ENCODE data around the gene TGFB1. TPM values are rescaled to one million over a fixed set of nuclear protein-coding genes. Genes with fewer than 3 reads are reported as not detected.
"Not testable (repeated sequence)": the region's sequence is repeated elsewhere in the genome, so short reads cannot be mapped to it uniquely, and the experiment has no call there.

Gene TGFB1
- polyA plus RNA-seq, 1 donor from 2014 or later: 49.3 TPM

DNA sequence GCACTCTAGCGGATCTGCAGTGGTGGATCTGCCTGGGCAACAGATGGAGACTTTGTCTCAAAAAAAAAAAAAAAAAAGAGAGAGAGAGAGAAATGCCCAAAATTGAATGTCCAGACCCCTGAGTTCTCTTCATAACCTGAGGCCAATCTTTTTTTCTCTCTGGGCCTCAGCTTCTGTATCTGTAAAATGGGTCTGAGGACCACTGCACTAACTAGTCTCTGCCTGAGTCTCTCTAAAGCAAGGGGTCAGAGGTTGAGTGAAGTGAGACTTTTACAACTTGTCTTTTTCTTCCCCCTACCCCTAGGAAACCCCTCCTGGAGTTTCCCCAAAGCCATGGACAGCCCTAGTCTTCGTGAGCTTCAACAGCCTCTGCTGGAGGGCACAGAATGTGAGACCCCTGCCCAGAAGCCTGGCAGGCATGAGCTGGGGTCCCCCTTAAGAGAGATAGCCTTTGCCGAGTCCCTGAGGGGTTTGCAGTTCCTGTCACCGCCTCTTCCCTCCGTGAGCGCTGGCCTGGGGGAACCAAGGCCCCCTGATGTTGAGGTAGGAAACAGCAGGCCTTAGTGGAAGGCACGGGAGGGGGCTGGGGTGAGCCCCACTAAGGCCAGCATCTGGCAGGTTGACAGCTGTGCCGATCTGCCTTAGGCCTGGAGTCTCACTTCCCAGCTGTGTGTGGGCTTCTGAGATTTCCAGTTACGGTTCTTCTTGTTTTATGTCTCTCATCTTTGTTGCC lies 24.4 kb upstream of the TGFB1 start:
- peak overlapping the region in 1 of 3 donors; percentile 81 for H3K27ac Mint-ChIP-seq
- peaks cover 5% of the 10 kb centered on the region for H3K27me3 Mint-ChIP-seq
- peaks cover 10 to 14% (median 12%) of the 10 kb centered on the region in 3 donors for H3K4me1 Mint-ChIP-seq
- H3K9me3 Mint-ChIP-seq: no peaks in the 10 kb centered on the region
- H3K4me3 Mint-ChIP-seq: peak overlapping the region in 3 of 4 donors; percentile 33 to 52 (median 45)
- H3K36me3 Mint-ChIP-seq: peaks cover 1% of the 10 kb centered on the region

DNA sequence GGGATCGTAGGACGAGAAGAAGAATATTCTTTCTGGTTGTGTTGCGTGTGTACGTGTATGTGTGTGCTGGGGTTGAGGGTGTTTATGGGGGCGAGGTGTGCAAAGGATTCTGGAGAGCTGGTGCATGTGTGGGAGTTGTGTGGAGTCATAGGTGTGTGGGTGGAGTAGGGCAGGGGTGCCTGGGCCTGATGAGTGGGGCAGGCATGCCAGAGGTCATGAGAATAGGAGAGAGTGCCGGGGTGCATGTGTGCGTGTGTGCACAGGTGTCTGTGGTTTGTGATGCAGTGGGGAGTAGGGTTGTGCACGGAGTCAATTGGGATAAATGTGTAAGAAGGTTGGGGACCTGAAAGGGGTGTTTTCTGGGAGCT lies 23.3 kb upstream of the TGFB1 start:
- Mint-ChIP-seq H3K9me3 (no peaks in the 10 kb centered on the region), H3K4me3 (peak overlapping the region in 3 of 4 donors; percentile 76 to 89 (median 79)), H3K4me1 (peaks cover 10 to 14% (median 12%) of the 10 kb centered on the region in 3 donors), H3K27ac (no peak overlapping the region), H3K27me3 (peaks cover 5% of the 10 kb centered on the region), H3K36me3 (peaks cover 4% of the 10 kb centered on the region)

DNA sequence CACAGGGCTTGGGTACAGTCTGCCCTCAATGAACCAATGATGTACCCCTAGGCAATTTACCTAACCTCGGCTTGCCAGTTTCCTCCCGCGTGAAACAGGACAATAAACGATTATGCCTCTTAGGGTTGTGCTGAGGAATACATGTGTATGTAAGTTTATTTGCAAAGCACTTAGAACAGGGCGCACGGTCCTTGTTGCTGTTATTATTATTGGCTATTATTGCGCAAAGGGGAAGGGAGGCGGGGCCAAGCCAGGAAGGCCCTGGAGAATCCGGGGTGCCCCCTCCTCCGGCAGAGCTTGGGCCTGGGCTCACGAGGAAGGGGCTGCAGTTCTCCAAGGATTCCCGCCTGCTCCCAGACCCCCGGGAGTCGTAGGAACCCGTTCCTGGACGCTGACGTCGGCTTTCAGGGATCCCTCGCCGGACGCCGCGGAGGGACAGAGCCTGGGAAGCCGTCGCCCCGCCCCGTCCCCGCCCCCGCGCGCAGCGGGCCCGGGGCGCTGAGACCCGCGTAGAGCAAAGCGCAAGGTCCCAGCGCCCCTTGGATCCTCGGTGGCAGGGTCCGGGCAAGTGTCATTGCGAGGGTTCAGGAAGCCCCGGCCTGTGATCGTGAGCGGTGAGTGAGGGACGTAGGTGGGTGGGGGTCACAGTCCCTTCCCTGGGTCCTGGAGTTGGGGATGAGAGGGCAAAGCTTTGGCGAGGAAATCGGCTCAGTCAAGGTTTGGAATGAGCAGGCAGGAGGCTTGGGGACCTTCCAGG lies 22.7 kb upstream of the TGFB1 start, which contains the start of gene TMEM91:
TSS of gene TMEM91 (plus strand) at position 293 of the 757 bp plus-strand sequence. CDS start 1,777 bp downstream, outside the sequence.
- peak within 1 kb of the TSS; percentile 70 to 89 (median 78) for H3K4me3 Mint-ChIP-seq
- peaks cover 10 to 14% (median 13%) of the 10 kb centered on the region in 3 donors for H3K4me1 Mint-ChIP-seq
- H3K27ac Mint-ChIP-seq: no peak within 1 kb of the TSS
- H3K9me3 Mint-ChIP-seq: no peaks in the 10 kb centered on the region
- peaks cover 5% of the 10 kb centered on the region for H3K27me3 Mint-ChIP-seq
- H3K36me3 Mint-ChIP-seq: peaks cover 4% of the 10 kb centered on the region

DNA sequence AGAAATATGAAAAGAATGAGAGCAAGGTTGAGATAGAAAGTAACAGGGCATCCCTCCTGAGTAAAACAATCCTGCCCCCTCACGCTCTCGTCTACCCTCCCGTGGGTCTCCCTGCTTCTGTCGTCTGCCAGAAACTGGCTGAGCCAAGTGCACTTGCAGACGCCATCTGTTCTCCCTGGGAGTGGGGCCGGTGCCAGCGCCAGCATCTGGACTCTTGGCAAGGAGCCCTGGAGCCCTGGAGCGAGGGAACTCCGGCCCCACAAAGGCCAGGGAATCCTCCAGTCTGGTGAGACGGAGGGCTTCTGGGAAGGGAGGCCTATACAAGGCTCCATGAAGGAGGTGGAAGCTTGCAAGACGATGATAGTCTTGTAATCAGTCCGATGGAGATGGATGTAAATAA lies 20.3 kb upstream of the TGFB1 start:
- H3K9me3 Mint-ChIP-seq: no peaks in the 10 kb centered on the region
- H3K27ac Mint-ChIP-seq: no peak overlapping the region
- peak overlapping the region in 1 of 4 donors; percentile 47 for H3K4me3 Mint-ChIP-seq
- peaks cover 10 to 15% (median 14%) of the 10 kb centered on the region in 3 donors for H3K4me1 Mint-ChIP-seq
- H3K36me3 Mint-ChIP-seq: peaks cover 3% of the 10 kb centered on the region
- H3K27me3 Mint-ChIP-seq: peaks cover 5% of the 10 kb centered on the region

DNA sequence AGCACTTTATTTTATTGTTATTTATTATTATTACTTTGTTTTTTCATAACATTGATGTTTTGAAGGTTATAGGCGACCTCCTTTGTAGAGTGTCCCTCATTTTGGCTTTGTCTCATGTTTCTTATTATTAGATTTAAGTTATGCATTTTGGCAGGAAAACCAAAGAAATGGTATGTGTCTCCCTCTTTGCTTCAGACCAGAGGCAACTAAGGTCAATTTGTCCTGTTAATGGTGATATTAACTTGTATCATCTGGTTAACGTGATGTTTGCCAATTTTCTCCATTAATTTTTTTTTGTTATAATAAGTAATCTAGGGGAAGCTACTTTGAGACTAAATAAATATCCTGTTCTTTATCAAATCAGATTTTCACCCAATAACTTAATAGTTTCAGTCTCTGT lies 18.8 kb upstream of the TGFB1 start:
- Mint-ChIP-seq H3K9me3 (no peaks in the 10 kb centered on the region), H3K27ac (no peak overlapping the region)

DNA sequence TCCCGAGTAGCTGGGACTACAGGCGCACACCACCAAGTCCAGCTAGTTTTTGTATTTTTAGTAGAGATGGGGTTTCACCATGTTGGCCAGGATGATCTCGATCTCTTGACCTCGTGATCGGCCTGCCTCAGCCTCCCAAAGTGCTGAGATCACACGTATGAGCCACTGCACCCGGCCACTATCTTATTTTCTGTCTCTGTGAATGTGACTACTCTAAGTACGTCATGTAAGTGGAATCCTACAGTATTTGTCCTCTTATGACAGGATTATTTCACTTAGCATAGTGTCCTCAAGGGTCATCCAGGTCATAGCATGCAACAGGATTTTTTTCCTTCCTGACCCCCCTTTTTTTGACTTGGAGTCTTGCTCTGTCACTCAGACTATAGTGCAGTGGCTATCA lies 17.8 kb upstream of the TGFB1 start:
- H3K36me3 Mint-ChIP-seq: peaks cover 3% of the 10 kb centered on the region
- H3K27me3 Mint-ChIP-seq: no peaks in the 10 kb centered on the region
- no peaks in the 10 kb centered on the region for H3K9me3 Mint-ChIP-seq
- H3K4me1 Mint-ChIP-seq: peaks cover 5 to 8% (median 6%) of the 10 kb centered on the region in 3 donors
- no peak overlapping the region for H3K4me3 Mint-ChIP-seq
- no peak overlapping the region for H3K27ac Mint-ChIP-seq

More for the DNA sequence above, 18.8 kb upstream of the TGFB1 start:
- Mint-ChIP-seq H3K4me1 (peaks cover 5 to 16% (median 10%) of the 10 kb centered on the region in 3 donors), H3K4me3 (no peak overlapping the region), H3K36me3 (peaks cover 3% of the 10 kb centered on the region), H3K27me3 (peaks cover 5% of the 10 kb centered on the region)

DNA sequence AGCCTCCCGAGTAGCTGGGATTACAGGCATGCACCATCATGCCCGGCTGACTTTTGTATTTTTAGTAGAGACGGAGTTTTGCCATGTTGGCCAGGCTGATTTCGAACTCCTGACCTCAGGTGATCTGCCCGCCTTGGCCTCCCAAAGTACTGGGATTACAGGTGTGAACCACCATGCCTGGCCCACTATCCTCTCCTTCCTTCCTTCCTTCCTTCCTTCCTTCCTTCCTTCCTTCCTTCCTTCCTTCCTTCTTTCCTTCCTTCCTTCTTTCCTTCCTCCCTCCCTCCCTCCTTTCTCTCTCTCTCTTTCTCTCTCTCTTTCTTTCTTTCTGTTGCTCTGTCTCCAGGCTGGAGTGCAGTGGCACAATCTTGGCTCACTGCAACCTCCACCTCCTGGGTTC lies 17.4 kb upstream of the TGFB1 start:
- H3K27ac Mint-ChIP-seq, H3K36me3 Mint-ChIP-seq, H3K4me3 Mint-ChIP-seq, H3K4me1 Mint-ChIP-seq, H3K27me3 Mint-ChIP-seq, H3K9me3 Mint-ChIP-seq: not testable (repeated sequence)

DNA sequence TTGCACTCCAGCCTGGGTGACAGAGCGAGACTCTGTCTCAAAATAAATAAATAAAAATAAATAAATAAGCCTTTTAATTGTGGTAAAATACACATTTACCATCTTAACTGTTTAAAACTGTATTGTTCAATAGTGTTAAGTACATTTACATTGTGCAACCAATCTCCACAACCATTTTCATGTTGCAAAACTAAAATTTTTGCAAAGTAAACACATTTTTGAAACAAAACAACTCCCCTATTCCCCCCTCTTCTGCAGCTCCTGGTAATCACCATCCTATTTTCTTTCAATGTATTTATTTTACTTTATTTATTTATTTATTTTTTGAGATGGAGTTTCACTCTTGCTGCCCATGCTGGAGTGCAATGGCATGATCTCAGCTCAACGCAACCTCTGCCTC lies 16.0 kb upstream of the TGFB1 start:
- H3K4me1 Mint-ChIP-seq: peaks cover 0 to 9% (median 5%) of the 10 kb centered on the region in 3 donors

DNA sequence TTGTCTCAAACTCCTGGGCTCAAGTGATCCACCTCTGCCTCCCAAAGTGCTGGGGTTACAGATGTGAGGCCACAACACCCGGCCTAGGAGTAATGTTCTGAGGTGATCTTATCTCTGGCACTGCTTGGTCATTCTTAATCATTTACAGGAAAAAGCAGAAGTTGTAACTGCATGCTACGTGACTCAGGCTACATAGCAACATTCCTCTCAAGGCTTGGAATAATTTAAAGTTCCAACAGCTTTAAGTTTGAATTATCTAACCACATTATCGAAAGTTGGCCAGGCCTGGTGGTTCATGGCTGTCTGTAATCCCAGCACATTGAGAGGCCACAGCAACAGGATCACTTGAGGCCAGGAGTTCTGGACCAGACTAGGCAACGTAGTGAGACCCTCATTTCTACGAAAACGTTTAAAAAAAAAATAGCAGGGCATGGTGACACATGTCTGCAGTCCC lies 14.2 kb upstream of the TGFB1 start:
- H3K9me3 Mint-ChIP-seq: no peaks in the 10 kb centered on the region
- H3K27ac Mint-ChIP-seq: no peak overlapping the region
- H3K27me3 Mint-ChIP-seq: no peaks in the 10 kb centered on the region
- peak overlapping the region in 1 of 4 donors; percentile 34 for H3K4me3 Mint-ChIP-seq
- peaks cover 6 to 18% (median 11%) of the 10 kb centered on the region in 3 donors for H3K4me1 Mint-ChIP-seq
- peaks cover 2% of the 10 kb centered on the region for H3K36me3 Mint-ChIP-seq

More for the DNA sequence above, 16.0 kb upstream of the TGFB1 start:
- Mint-ChIP-seq H3K27ac (no peak overlapping the region), H3K27me3 (no peaks in the 10 kb centered on the region), H3K9me3 (no peaks in the 10 kb centered on the region), H3K4me3 (no peak overlapping the region), H3K36me3 (peaks cover 3% of the 10 kb centered on the region)

DNA sequence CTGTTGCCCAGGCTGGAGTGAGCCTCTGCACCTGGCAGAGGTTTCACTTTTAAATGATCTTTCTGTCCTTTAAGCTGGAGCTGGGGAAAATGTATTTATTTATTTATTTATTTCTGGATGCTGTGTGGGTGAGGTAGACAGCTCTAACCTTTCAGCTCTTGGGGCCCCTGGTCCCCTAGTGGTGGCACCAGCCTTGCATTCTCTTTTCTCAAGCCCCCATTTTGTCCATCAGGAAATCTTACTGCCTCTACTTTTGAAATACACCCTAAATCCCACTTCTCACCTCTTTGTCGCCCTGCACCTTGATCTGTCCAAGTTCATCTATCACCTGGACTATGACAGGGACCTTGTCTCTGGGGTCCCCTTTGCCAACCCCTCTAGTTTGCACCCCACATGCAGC lies 12.4 kb upstream of the TGFB1 start:
- Mint-ChIP-seq H3K27me3 (no peaks in the 10 kb centered on the region), H3K9me3 (no peaks in the 10 kb centered on the region), H3K36me3 (no peaks in the 10 kb centered on the region), H3K27ac (peak overlapping the region in 1 of 3 donors; percentile 98), H3K4me1 (peaks cover 6 to 17% (median 16%) of the 10 kb centered on the region in 3 donors), H3K4me3 (peak overlapping the region in 1 of 4 donors; percentile 95)

DNA sequence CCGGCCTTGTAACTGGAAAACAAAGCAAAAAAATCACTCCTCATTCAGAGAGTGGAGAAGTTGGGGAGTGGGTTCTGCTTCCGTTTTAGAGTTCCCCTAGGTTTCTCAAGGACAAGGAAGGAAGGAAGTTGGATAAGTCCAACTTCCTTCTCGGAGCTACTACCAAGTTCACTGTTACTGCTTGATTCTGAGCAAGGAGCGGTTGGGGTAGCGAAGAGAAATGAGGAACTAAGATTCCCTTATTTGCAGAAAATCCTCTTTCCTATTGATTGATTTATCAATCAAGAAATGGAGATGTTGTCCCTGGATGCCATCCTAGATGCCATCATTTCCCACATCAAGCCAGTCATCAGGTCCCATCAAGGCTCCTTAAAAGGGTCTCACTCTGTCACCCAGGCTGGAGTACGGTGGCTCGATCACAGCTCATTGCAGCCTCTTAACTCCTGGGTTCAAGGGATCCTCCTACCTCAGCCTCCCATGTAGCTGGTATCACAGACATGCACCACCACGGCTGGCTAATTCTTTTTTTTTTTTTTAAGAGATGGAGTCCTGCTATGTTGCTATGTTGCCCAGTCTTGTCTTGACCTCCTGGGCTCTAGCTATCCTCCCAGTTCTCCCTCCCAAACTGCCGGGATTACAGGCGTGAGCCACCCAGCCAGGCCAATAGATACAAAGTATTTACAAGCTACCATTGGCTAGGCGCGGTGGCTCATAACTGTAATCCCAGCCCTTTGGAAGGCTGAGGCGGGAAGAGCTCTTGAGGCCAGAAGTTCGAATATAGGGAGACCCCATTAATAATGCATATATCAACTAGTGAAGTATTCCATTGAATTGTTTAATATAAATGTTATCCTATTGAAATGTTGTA lies 11.0 kb upstream of the TGFB1 start:
- peaks cover 6 to 18% (median 16%) of the 10 kb centered on the region in 3 donors for H3K4me1 Mint-ChIP-seq
- peak overlapping the region; percentile 95 to 99 (median 98) for H3K4me3 Mint-ChIP-seq
- no peaks in the 10 kb centered on the region for H3K27me3 Mint-ChIP-seq
- H3K36me3 Mint-ChIP-seq: no peaks in the 10 kb centered on the region
- peak overlapping the region; percentile 98 to 100 (median 100) for H3K27ac Mint-ChIP-seq
- H3K9me3 Mint-ChIP-seq: no peaks in the 10 kb centered on the region

DNA sequence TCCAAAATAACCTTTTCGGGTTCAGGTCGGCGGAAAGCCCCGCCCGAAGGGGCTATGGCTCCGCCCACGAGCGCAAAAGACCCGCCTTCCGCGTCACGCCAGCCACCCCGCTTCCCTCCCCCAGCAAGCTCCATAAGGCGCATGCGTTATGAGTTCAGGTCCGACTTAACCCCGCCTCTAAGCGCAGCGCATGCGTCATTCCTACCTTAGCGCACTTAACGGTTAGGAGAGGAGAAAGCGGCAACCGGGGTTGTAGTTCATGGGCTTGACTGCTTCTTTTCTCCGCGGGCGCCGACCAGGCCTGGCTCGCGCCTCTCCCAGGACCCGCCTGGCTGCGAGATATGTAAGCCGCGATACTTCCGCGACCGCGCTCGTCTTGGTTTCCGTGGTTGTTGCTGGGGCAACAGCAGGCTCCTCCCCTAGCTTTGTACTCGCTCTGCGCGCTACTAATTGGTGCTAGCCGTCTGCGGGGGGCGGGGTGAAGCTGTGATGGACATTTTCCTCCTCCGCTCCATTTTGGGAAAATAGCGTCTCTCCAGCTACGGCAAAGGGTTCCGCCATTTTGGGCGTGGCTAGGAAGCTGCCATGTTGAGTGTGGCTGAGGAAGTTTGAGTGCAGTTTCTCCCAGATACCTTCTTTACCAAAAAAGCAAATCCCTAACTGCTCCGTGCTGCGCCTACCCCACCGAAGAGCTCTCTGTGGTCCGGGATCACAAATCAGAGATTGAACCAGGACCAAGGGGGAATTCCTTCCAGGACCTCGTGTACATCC lies 10.2 kb upstream of the TGFB1 start, which contains the start of gene B9D2:
TSS of gene B9D2 (minus strand) at position 397 of the 771 bp plus-strand sequence. CDS start 630 bp downstream, outside the sequence.
- Mint-ChIP-seq H3K4me3 (peak within 1 kb of the TSS; percentile 95 to 99 (median 98)), H3K27me3 (no peaks in the 10 kb centered on the region), H3K36me3 (no peaks in the 10 kb centered on the region), H3K4me1 (peaks cover 6 to 18% (median 17%) of the 10 kb centered on the region in 3 donors), H3K9me3 (no peaks in the 10 kb centered on the region), H3K27ac (peak within 1 kb of the TSS; percentile 98 to 100 (median 100))

DNA sequence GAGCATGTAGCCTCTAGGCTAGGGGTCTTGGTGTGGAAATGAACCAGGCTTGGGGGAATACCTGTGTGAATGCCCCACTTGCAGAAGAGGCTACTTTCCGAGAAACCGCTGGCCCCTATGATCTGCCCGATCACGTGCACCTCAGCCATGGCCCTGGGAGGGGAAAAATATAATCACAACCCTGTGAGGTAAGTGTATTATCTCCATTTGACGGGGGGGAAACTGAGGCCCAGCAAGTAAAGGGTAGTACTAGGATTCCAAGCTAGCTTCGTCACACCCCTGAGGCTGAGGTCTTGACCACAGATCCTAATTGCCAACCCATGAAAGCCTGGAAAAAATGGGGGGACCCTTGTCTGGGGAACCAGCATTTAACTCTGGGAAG lies 9.6 kb upstream of the TGFB1 start:
- peak overlapping the region; percentile 95 to 99 (median 98) for H3K4me3 Mint-ChIP-seq
- no peaks in the 10 kb centered on the region for H3K36me3 Mint-ChIP-seq

More for the DNA sequence above, 9.6 kb upstream of the TGFB1 start:
- Mint-ChIP-seq H3K27me3 (no peaks in the 10 kb centered on the region), H3K27ac (peak overlapping the region; percentile 98 to 100 (median 100)), H3K4me1 (peaks cover 6 to 19% (median 18%) of the 10 kb centered on the region in 3 donors), H3K9me3 (no peaks in the 10 kb centered on the region)

Measured in IgD-negative memory B cell (primary cell).